Ovary (tissue), 9 donors: ENCODE measurements around the gene GPRIN3. TPM values are rescaled to one million over a fixed set of nuclear protein-coding genes. Genes with fewer than 3 reads are reported as not detected.

Experiments used
- DNase-seq, 5 donors: peaks; one replicate each; pipeline ENCODE4 v3.0.0-alpha.2; 2019 to 2020
- H3K27ac ChIP-seq, 2 donors: fragments of 200-600 bp; one replicate each; pipeline versions ENCODE4 v1.5.1 to v1.8.0; 2019 to 2022
- H3K27me3 ChIP-seq: fragments of 200-600 bp; one replicate; pipeline ENCODE4 v1.8.0; 2022
- H3K36me3 ChIP-seq: fragments of 200-600 bp; sonication (generic); one replicate; pipeline ENCODE4 v1.5.1; 2019
- H3K4me1 ChIP-seq: one replicate; pipeline ENCODE4 v1.8.1; 2013; ENCODE audit warnings: mild to moderate bottlenecking, moderate library complexity; ENCODE audit not compliant: insufficient read depth
- H3K4me3 ChIP-seq: fragments of 200-600 bp; sonication (generic); one replicate; pipeline ENCODE4 v1.5.1; 2017
- H3K9me3 ChIP-seq, 2 donors: fragments of 200-600 bp in 1 of 2; sonication (generic) in 1 of 2; one replicate each; pipeline versions ENCODE4 v1.5.1 to v1.8.1; 2013 to 2019; ENCODE audit warnings: mild to moderate bottlenecking in 1 of 2, moderate library complexity in 1 of 2
- CTCF ChIP-seq, 3 donors: fragments of 450-650 bp in 2 of 3; fragments of 200-600 bp in 1 of 3; IDR thresholded peaks; one replicate each; pipeline versions ENCODE4 v1.5.1 to v1.8.0; 2016 to 2022; ENCODE audit warnings: antibody characterized with exemption in 3 of 3, mild to moderate bottlenecking in 1 of 3
- EP300 ChIP-seq: sonication (generic); formaldehyde crosslinking; IDR thresholded peaks from one replicate; pipeline ENCODE4 v1.6.1; 2017; ENCODE audit warnings: antibody characterized with exemption
- POLR2A ChIP-seq: fragments of 450-650 bp; IDR thresholded peaks from one replicate; pipeline ENCODE4 v1.6.1; 2017; ENCODE audit warnings: antibody characterized with exemption, mild to moderate bottlenecking, moderate library complexity
- WGBS, 3 donors: extraction: QIAGEN DNeasy Blood & Tissue Kit in 1 of 3; methylation state at CpG; one replicate each; pipeline versions ENCODE4 v1.1.5 to v1.1.7; 2013 to 2017; 5-methylcytosine and 5-hydroxymethylcytosine counted together
- intact Hi-C, 4 donors: fragments of 100-400 bp; cut with DNase I; formaldehyde crosslinking; loops; one replicate each; pipeline versions ENCODE4 v1.11.0 to v1.15.1; 2022 to 2023
- polyA plus RNA-seq, 2 donors: library from polyadenylated mRNA; stranded (reverse); fragments of 200-250 nt in 1 of 2; fragments of 350-450 nt in 1 of 2; fragmentation: Illumina TruSeq in 1 of 2; extraction: RNeasy Lipid Tissue Mini Kit (QIAGEN cat#74804) in 1 of 2; gene quantifications; one replicate each; pipeline ENCODE4 v1.2.3, GENCODE V29; 2013 to 2014
- total RNA-seq, 7 donors: library from RNA; depleted of rRNA in 2 of 7; stranded (reverse); fragments of >200 nt in 2 of 7; fragmentation: NEBNext Ultra II Directional in 3 of 7; extraction: Animal tissue kit (Norgen Biotek cat#: 25700) in 3 of 7; gene quantifications; one replicate each; pipeline versions ENCODE4 v1.1.0 to v1.2.4, GENCODE V29; 2016 to 2023
- donor health status: DM: no; HTN: no; CAD: no; lungs with moderate emphysema.
- donor health status: DM: no; HTN: no; CAD: no.
- donor health status: Bipolar disorder and iron deficiency.
- donor health status: DM: yes; HTN: yes; CAD: no.
- donor health status: DM: no; HTN: no; CAD: no.
- donor health status: DM: yes; HTN: yes; CAD: no.

Gene GPRIN3
- total and polyA plus RNA-seq, 9 donors = 1.0 to 6.8 (median 3.7) TPM

GRCh38 chr4:89299153-89299791 lies 8.3 kb downstream of the GPRIN3 start:
- Histone ChIP-seq H3K36me3 (no peaks in the 10 kb centered on the region), H3K27ac (no peak overlapping the region), H3K27me3 (no peaks in the 10 kb centered on the region), H3K4me1 (peaks cover 1% of the 10 kb centered on the region), H3K4me3 (no peak overlapping the region), H3K9me3 (no peaks in the 10 kb centered on the region)
- WGBS, 3 donors = 58 to 78% (median 77%) methylated on average over 10 of the region's 10 CpGs
- DNase-seq = no peak
- no peak for TF ChIP-seq EP300
- TF ChIP-seq POLR2A = no peak
- no peak for TF ChIP-seq CTCF (IDR thresholded peaks at IDR 0.05)
- intact Hi-C loops = no loop called here

GRCh38 chr4:89298788-89299152 lies 8.8 kb downstream of the GPRIN3 start:
- WGBS, 3 donors = 26 to 34% (median 33%) methylated on average over 2 of the region's 2 CpGs

GRCh38 chr4:89298155-89298554 lies 9.4 kb downstream of the GPRIN3 start:
- H3K27ac ChIP-seq = no peak overlapping the region
- no peak overlapping the region for H3K4me3 ChIP-seq
- 84 to 86% (median 86%) methylated on average over 2 of the region's 2 CpGs for WGBS, 3 donors
- H3K4me1 ChIP-seq = peaks cover 1% of the 10 kb centered on the region
- TF ChIP-seq CTCF (IDR thresholded peaks at IDR 0.05) (no peak), POLR2A (no peak), EP300 (no peak)
- no peaks in the 10 kb centered on the region for H3K36me3 ChIP-seq
- DNase-seq = no peak
- intact Hi-C loops = no loop called here
- H3K9me3 ChIP-seq = no peaks in the 10 kb centered on the region
- H3K27me3 ChIP-seq = no peaks in the 10 kb centered on the region

More at GRCh38 chr4:89298788-89299152, 8.8 kb downstream of the GPRIN3 start:
- Histone ChIP-seq H3K4me3 (no peak overlapping the region), H3K27ac (no peak overlapping the region), H3K9me3 (no peaks in the 10 kb centered on the region), H3K27me3 (no peaks in the 10 kb centered on the region), H3K4me1 (peaks cover 1% of the 10 kb centered on the region), H3K36me3 (no peaks in the 10 kb centered on the region)
- DNase-seq = no peak
- TF ChIP-seq EP300 (no peak), POLR2A (no peak), CTCF (IDR thresholded peaks at IDR 0.05) (no peak)
- intact Hi-C loops = no loop called here

- Histone ChIP-seq H3K27ac (no peak overlapping the region), H3K4me1 (no peaks in the 10 kb centered on the region), H3K27me3 (no peaks in the 10 kb centered on the region), H3K4me3 (no peak overlapping the region), H3K9me3 (no peaks in the 10 kb centered on the region), H3K36me3 (no peaks in the 10 kb centered on the region)
- no peak for TF ChIP-seq CTCF (IDR thresholded peaks at IDR 0.05)
- no peak for TF ChIP-seq POLR2A
- TF ChIP-seq EP300 = no peak
- no peak for DNase-seq
- intact Hi-C loops = no loop called here
- WGBS, 3 donors = 83 to 88% (median 83%) methylated on average over 2 of the region's 2 CpGs
Observed at GRCh38 chr4:89296896-89297295, 10.7 kb downstream of the GPRIN3 start.
